ENCODE measurements around the gene NRARP.

The NRARP gene

DNA sequence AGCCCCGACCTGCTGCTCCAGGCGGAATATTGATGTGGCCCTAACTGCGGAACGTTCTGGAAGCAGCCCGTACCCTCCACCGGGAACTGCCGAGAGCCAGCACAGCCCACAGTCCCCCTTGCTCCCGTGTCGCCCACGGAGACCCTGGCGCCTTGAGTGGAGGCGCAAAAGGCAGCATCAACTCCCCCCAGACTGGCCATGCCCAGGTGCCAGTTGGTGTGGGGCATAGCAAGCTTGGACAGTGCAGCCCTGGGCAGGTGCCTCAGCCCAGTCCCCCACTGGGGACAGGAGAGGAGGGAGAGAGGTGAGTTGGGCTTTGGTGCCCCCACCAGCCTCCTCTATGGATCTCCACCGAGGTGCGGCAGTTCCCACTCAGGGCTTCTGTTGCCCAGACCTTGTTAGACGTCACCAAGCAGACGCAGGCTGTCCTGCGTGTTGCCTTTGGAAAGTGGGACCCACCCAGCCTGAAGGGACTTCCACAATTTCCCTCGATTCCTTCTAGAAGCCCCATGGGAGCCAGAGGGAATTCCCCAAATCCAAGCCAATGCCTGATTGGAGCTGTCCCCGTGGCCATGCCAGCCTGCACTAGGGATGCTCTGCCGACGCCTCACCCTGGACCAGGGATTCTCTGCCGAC, 19.8 kb upstream of the NRARP start:
- DNase-seq: no peak

DNA sequence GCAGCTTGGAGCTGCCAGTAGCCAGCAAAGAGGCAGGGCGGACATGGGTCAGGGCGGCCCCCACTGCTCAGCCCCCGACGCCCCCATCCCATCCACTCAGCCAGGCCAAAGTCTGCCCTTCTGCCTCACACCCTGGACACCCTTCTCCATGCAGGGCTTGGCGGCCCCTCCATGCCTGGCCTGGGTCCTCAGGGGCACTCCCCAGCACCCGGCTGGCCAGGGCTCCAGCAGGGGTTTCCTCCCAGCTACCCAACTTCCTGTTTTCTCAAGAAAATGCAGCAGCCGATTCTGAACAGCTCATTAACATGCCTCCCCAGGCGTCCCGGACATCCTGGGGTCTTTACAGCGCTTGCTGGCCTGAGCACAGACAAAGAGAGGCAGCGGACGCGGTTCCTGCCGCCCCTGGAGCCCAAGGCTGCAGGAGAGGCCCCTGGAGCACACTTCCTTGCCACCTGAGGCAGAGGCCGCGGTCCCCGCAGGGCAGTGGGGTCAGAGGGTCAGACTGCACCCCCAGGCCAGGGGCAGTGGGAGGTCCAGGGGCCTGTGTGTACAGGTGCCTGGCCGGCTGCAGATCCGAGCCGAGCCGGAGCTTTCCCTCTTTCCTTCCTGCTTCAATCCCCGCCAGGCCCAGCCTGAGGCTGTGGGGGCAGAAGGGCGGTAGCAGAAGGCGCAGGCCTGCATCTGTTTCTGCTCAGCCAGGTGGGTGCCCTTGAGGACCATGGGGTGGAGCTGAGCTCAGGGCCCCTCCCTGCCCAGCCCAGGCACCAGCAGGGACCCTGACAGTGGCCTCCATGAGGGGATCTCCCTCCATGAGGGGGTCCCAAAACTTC, 18.7 kb upstream of the NRARP start:
- DNase-seq: no peak

DNA sequence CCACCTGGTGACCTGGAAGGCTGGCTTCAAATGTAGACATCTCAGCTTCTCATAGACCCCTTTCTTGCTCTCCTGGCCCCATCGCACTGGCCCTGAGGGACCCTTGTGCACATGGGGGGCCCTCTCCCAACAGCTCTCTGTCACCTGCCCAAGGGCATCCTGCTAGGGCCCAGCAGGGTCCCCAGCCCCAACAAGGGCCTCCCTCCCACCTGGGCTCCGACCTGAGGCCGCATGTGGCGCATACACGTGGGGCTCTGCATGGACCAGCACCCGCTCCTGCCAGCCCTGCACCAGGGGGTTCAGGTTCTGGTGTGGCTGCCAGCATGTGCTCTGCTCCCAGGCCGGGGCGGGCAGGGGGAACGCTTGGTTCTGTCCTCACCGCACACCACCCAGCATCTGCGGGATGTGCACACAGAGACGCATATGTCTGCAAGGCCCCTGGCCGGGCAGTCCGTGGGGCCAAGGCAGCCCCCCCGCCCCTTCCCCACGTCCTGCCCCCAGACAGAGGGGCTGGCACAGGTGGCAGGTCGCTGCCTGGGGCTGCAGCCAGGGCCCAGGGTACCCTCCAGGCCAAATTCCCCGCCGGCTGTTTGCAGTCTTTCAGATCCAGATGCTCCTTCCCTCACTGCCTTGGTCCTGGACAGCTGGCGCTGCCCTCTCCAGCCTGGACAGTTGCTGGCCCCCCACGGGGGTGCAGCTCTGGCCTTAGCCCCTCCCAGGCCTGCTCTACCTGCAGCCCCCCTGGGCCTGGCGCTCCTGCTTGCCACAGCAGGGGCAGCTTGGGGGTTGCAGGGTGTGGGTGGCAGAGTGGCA, 17.9 kb upstream of the NRARP start:
- DNase-seq: no peak

DNA sequence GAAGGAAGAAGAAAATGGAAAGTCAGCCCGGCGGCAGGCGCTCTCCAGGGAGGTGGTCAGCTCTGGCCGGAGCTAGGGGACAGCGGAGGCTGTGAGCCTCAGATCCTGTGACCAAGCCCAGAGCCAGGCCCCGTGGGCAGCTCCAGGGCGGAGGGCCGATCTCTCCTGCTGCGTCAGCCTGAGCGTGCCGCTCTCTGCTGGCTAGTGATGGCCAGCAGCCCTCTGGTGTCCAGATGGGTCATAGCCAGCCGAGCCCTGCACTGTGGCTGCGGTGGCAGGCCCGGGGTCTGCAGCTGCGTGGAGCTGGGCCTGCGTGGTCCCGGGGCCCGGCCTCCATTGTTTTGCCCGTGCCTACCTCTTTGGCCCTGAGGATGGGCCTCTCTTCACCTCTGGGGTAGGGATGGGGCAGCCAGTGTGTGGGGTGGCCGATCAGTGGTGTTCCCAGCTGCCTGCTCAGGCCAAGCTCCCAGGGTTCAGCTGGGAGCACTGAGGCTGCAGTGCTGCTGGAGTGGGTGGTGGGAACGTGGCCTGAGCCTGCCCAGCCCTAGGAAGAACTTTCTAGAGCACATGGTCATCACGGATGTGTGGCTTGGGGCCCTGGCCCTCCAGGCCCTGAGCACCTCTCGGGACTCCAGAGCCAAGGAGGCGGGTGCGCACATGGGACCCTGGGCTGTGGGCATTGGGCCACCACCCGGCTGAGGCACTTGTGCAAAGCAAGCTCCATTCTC, 17.1 kb upstream of the NRARP start:
- no peak for DNase-seq

DNA sequence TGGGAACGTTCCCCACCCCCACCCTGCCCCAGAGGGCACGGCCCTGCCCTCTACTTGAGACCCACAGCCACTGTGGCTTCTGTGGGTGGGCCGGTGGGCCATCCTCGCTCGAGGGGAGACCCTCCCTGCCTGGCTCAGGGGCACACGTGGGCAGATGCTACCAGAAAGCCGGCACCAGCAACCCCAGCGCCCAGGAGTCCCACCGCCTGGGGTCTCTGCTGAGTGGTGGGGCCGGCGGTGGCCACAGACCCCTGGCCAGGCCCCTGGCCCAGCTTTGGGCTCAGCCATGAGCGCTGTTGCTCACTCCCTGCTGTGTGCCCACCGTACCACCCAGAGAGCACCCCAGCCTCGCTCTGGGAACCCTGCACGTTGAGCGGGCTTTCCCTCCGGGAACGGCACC, 16.5 kb upstream of the NRARP start:
- no peak for DNase-seq

DNA sequence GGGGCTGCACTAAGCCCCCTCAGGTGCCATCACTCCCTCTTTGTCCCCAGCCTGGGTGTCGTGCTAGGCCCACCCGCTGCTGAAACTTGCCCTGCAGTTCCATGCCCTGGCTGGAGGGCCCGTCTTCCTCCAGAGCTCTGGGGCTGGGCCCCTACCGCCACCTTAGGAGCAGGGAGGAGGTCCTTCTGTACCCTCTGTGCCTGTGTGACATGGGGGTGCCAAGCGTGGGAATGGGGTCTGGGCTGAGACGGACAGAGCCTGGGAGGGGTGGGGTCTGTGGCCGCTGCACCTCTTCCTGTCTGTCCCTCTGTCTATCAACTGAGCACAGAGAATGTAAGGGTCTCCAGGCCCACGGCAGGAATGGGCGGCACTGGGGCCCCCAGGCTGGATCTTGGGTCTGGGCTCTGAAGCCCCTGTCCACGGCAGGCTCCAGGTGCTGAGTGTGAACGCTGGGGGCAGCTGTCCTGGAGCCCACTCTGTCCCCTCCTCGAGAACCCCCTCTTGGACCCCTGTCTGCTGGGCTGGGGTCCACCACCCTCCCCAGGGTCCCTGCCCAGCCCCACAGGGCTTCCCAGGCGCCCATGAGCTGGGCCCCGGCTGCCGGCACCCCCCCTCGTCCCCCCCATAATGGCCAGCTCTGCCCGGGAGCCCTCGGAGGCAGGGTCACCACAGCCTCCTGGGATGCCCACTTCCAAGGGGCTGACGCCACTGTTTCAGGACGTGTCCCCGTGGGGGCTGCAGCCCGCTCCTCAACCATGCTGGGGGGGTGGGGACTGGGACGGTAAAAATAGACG, 15.8 kb upstream of the NRARP start:
- DNase-seq: no peak

DNA sequence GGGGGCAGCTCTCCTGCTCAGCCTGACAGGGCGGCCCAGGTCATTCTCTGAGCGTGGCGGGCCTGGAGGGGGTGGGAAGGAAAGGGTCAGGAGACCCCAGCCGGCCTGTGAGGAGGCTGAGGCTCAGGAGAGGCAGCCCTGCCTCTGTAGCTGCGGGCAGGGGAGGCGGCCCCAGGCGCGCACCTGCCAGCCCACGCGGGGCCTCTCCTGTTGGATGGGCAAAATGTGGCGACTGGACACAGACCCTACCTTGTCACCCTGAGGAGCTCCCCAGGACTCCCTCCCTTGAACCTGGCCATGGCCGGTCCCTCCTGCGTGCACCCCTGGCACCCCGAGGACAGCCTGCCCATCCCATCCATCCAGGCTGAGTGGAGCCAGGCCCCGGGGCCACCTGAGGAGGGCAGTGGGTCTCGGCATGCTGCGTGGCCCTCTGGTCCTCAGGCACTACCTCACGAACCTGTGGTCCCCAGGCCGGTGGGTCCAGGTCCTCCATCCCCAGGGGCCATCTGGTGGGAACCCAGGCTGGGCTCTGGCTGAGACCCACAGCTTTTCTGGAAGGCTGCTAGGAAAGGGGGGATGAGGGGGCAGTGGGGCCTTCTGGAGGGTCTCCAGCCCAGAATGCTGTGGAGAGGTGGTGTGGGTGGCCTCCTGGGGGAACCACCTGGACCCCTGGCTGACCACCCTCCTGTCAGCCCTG, 15.1 kb upstream of the NRARP start:
- no peak for DNase-seq

DNA sequence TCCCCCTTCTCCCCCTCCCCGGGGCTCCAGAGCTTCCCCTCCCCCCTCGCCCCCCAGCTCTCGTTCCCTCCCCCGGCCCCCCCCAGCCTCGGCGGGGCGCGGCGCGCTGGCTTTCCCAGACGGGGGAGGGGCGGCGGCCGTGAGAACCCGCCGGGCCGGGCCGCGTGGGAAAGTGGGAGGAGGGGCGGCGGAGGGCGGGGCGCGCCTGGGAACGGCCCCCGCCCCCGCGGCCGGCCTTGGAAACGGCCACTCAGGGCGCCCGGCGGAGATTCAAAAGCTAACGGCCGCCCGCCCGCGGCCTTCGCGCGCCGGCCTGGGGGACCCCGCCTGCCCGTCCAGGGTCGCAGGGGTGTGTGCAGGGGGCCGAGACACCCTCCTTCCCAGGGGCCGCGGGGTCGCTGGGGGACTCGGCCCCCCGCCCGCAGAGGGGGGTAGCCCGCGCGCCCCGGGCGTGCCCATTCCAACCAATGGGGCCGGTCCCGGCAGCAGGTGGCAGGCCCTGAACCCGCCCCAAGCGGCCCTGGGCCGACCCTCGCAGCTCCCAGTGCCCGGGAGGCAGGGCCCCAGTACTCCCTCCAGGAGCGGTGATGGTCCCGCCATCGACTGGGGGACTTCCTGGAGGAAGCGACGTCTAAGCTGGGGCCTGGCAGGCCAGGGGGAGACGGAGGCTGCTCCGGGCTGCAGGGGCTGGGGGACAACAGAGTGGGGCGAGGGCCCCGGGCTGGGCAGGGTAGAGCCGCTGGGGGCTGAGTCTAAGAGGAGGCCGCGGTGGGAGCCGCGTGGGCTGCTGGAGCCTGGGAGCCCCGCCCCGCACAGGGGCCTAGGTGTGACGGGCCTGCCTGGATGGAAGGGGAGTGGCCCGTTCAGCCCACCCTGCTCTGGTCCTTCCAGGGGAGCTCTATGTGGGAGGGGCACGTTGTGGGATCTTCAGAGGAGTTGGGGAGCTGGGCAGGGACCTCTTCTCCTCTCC, 14.2 kb upstream of the NRARP start:
- no peak for DNase-seq

DNA sequence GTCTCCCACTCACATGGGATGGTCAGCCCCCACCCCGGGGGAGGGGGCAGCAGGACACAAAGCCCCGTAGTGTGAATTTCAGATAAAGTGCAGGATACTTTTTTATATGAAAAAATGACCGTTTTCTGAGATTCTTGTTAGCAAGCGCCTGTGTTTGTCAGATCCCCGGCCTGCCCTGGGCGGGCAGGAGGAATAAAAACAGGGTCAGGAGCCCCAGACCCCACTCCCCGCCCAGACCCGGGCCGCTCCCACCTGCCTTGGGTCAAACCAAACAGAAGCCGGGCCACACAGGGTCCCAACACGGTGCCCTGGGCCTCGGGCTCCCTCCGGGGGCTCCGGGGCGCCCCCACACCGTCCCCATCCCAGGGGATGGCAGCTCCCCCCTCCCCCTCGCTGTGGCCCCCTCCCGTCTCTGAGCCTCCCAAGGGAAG, 13.5 kb upstream of the NRARP start:
- DNase-seq: no peak

DNA sequence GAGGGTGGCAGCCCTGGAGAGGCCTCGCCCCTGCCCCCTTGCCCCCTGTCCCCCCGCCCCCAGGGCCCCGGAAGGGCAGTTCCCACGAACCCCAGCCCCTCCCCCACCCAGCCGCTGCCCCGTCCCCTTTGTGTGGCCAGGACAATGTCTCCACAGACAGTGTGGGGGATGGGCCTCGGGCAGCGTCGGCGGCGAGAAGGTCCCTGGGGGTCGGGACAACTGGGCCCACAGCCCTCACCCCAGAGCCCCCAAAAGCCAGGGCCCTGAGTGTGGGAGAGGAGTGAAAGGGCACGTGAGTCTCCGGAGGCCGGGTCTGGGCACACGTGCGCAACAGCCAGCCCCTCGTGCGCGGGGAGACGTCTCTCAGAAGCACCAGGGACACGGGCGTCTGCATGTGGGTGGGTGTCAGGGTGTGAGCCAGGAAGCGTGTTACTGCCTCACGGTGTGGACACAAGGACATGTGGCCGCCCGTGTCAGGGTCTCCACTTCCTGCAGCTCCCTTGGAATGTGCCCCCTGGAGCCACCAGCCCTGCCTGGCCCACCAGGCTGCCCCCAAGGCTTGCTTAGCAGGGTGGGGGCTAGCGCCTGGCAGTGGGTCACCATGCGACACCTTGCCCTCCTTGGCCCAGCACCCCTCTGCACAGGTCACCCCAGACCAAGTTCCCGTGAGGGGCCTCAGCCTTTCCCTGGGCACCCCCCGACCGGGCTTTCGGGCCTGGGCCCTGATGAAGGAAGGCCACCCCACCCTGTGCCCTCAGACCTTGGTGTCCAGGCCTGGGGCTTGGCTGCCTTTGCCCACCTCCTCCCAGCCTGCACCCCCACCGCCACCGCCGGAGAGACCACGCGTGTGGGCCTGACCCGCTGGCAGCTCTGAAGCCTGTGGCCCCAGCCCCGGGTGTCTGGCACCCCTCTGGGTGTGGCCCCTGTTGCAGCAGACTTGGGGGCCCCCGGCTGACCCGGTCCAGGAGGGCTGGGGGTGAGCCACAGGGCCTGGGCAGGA, 12.8 kb upstream of the NRARP start:
- no peak for DNase-seq

DNA sequence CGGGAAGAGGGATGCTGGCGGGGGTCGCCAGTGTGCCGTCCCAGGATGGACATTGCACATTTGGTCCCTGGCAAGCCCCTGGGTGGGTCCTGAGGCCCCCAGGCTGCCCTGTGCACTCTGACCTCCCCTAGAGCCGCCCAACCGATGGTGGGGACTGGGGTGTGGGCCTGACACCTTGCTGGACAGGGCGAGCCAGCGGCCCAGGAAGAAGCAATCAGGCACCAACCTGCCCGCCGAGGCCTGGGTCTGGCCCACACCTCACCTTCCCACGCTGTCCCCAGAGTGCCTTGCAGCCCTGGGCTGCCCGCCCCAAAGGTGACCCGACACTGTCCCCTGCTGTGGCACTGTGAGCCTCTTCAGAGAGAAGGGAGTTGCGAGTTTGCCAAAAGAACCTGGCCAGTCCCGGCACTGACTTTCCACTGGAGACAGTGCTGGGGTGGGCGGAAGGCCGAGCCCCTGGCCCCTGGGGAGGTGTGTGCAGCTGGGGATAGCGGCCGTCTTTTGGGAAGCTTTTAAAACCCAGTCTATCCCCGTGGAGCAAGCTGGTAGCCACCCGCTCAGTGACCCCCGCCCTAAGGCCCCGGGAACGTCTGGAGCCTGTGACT, 12.0 kb upstream of the NRARP start:
- no peak for DNase-seq

DNA sequence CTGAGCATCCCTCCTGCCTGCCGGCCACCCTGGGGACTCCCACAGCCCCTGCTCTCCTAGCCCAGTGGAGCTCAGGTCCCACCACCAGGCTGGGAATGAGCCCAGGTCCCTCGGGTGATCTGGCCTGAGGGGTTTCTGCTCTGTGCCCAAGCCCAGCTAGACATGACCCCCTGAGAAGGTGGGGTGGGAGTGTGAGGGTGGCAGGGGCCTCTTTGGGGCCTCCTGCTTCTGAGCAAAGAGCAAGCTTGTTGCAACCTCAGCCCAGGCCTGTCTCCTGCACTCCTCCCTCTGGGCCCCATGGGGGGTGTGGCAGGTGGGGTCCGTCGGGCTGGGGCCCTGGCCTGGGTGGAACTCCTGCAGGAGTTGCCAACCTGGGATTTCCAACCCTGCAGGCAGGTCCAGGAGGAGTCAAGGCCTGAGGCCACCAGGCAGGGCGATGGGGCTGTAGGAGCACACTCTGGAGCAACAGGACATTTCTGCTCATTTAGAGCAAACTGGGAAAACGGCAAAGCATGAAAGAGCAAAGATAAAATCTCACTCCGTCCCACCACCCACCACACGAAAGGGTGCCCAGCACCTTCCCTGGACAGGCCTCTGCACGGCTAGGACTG, 11.4 kb upstream of the NRARP start:
- DNase-seq: no peak

DNA sequence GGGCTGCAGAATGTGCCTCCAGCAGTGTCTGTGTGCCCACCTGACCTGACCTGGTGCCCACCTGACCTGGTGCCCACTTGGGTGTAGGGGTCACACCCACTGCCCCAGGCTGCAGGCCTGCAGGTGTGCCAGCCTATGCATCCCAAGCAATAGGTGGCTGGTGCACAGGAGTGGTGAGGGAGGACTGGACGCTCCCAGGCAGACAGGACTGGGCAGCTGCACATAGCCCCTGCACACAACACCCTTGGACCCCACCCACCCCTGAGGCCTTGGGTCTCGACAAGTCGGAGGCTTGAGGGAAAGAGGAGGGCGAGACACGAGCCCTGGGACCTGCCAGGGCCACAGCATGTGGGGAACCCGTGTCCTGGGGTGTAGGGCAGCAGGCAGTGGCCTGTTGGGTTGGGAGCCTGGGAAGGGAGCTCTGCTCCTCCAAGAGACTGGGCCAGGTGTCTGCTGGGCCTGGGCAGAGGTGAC, 10.8 kb upstream of the NRARP start:
- no peak for DNase-seq

DNA sequence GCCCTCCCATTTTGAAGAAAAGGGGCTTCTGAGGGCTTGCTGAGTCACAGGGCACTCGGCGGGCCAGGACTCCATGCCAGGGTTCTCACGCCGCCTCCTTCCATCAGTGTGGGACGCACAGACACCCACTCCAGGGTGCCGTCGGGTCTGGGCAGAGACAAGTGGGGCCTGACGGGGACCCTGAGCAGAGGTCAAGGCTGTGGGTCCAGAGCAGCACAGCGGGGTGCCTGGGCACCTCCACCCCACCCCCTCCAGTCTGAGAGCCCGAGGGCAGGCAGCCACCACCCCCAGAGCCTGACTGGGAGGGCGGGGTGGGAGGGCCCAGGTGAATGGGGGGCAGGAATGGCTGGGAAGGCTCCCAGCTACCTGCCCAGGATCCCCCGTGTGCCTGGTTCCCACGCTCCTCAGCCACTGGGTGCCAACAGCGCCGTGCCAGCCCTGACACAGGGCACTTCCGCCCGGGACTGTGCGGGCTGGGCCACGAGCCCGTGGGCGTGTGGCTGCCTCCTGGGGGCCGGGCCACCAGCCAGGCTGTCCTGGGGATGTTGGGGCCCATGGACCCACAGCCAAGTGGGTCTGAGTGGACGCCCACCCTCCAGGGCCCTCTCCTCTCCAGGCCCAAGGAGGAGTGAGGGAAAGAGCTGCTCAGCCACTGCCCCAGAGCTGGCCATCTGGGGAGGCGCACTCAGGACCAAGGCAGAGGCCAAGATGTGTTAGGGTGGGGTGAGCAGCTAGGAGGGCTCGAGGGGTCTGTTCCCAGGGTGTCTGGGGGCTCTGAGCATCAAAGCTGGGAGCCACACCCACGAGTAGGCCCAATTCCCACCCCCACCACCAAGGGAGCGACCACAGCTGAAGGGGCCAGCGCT, 10.1 kb upstream of the NRARP start:
- DNase-seq: no peak

DNA sequence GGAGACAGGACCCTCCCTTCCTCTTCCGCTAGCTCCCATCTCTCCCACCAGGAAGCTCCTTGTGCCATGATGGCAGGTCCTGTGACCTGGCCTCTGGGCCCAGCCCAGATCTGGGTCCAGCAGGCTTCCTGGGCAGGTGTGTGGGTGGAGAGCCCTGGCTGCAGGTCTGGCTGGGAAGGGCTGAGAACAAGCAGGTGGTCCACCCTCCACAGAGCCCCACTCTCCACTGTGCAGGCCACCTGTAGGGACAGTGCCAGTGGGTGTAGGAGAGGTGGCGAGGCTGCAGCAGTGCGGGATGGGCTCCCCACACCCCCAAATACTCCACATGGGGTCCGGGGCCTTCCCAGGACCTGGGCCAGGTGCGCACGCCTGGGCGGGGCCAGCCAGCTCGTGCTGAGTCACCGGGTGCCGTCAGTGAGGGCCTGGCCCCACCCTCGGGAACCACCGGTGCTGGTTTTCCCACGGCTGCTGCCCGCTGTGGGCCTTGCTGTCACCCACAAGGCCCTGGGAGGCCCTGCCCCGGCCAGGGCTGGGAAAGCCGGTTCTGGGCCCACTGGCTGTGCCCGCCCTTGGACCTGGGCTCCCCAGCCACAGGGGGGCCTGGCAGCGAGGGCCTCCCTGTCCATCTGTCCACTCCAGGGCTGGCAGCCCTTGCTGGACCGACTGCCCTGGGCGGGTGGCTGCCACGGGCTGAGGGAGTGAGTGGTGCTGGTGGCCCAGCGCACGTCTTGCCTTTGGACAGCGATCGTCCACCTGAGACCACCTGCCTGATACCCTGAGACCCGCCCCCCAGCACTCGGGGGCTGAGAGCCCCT, 9.3 kb upstream of the NRARP start:
- DNase-seq: no peak
